ENCODE data around the gene IL1R2.

- TF ChIP-seq GABPA (IDR thresholded peaks at IDR 0.05; ENCODE audit: low read depth) (no peak), CTCF (IDR thresholded peaks at IDR 0.05; ENCODE audit: insufficient read depth, low read length) (no peak), REST (IDR thresholded peaks at IDR 0.05; ENCODE audit: insufficient replicate concordance, low read depth) (no peak), POLR2AphosphoS5 (IDR thresholded peaks at IDR 0.05; ENCODE audit: low read depth) (no peak)
Observed at GRCh38 chr2:101981066-101981465, 10.7 kb upstream of the IL1R2 start.

All from HL-60 (cell line).